Measurements from ENCODE around the gene DLGAP4. TPM values are rescaled to one million over a fixed set of nuclear protein-coding genes. Genes with fewer than 3 reads are reported as not detected.
A peak's percentile ranks its signal among the peaks of the same experiment; 100 is the strongest.

The DLGAP4 gene
- total and polyA plus RNA-seq, 2 of the 8 experiments (the other 6 are each of a cell fraction or from before 2014, with no cell fraction given), result 41.2 to 57.2 TPM

- Histone ChIP-seq H3K4me2 (ENCODE audit: insufficient read depth in 1 of 2, low read depth in 2 of 2, low read length in 2 of 2) (no peak overlapping the region), H3K4ac (replicated peaks; ENCODE audit: insufficient read length, low read depth, low read length) (no peak overlapping the region), H2BK20ac (ENCODE audit: low read length) (no peak overlapping the region), H3K79me2 (ENCODE audit: control insufficient read depth in 1 of 2, insufficient read depth in 2 of 2, low read length in 2 of 2) (peaks cover 10 to 80% of the 10 kb centered on the region in 2 experiments), H2AK5ac (ENCODE audit: low read depth, low read length) (no peak overlapping the region), H3K27me3 (replicated peaks in 1 of 4; ENCODE audit: control insufficient read depth in 3 of 4, extremely low read depth in 1 of 4, insufficient read depth in 3 of 4, low read length in 3 of 4) (no peaks in the 10 kb centered on the region), H4K8ac (ENCODE audit: extremely low read depth, insufficient read depth, low read length) (peak overlapping the region; percentile 7; the same call in 1 of the 2 replicates), H3K56ac (replicated peaks; ENCODE audit: insufficient read length, low read depth, low read length) (no peak overlapping the region), H3K18ac (ENCODE audit: extremely low read depth, low read length) (no peak overlapping the region), H3K23ac (ENCODE audit: insufficient read length) (no peak overlapping the region), H3K9ac (replicated peaks in 1 of 4; ENCODE audit: extremely low read depth in 1 of 4, low read depth in 3 of 4, low read length in 3 of 4) (no peak overlapping the region), H3K27ac (ENCODE audit: low read depth, low read length) (no peak overlapping the region), H3K79me1 (ENCODE audit: low read depth, low read length) (peaks cover 23% of the 10 kb centered on the region), H2BK15ac (ENCODE audit: low read length) (no peak overlapping the region), H3K4me1 (replicated peaks in 1 of 4; ENCODE audit: control insufficient read depth in 3 of 4, insufficient read depth in 4 of 4, low read length in 3 of 4) (peaks cover 7 to 20% (median 12%) of the 10 kb centered on the region in 4 experiments), H2BK120ac (replicated peaks; ENCODE audit: low read depth, low read length) (no peak overlapping the region), H3K4me3 (ENCODE audit: extremely low read depth in 1 of 4, insufficient read depth in 2 of 4, low read depth in 3 of 4, low read length in 4 of 4) (no peak overlapping the region), H3K36me3 (ENCODE audit: control insufficient read depth in 2 of 4, insufficient read depth in 4 of 4, low read length in 3 of 4) (no peaks in the 10 kb centered on the region), H2AFZ (ENCODE audit: low read length) (no peak overlapping the region), H2BK5ac (ENCODE audit: low read depth, low read length) (no peak overlapping the region), H3K14ac (ENCODE audit: insufficient read length) (no peak overlapping the region), H4K5ac (ENCODE audit: insufficient read length, low read depth, low read length) (no peak overlapping the region), H4K20me1 (replicated peaks in 1 of 2; ENCODE audit: control insufficient read depth in 1 of 2, insufficient read depth in 2 of 2, low read length in 2 of 2) (peaks cover 30 to 40% of the 10 kb centered on the region in 2 experiments), H4K91ac (replicated peaks; ENCODE audit: insufficient read length, low read length) (no peak overlapping the region), H3K23me2 (ENCODE audit: low read depth, low read length) (no peaks in the 10 kb centered on the region), H3K9me3 (ENCODE audit: insufficient read depth in 2 of 2, low read depth in 1 of 2, low read length in 1 of 2) (no peaks in the 10 kb centered on the region), H2BK12ac (ENCODE audit: low read depth, low read length) (no peak overlapping the region)
- ChIA-PET CTCF (ENCODE audit: partially characterized antibody) (interaction anchor here (1.7 kb wide), 1 partner anchor 20 kb away, joined by 3 read pairs; no protein-coding TSS in a partner anchor), POLR2A (ENCODE audit: partially characterized antibody) (no interaction called here)
- DNase-seq (ENCODE audit: low read depth in 1 of 2, low spot score in 2 of 2) (no peak), FAIRE-seq (no peak)
- TF ChIP-seq POU5F1 (IDR thresholded peaks at IDR 0.05; ENCODE audit: low read depth, low read length), result no peak
- no peak for TF ChIP-seq PHF8 (conservative IDR thresholded peaks at IDR 0.05; ENCODE audit: low read depth, low read length)
- WGBS, 2 experiments (ENCODE audit: extremely low coverage in 1 of 2, insufficient coverage in 1 of 2, insufficient read length in 1 of 2, insufficient replicate concordance in 2 of 2, low coverage in 1 of 2, low lambda C conversion rate in 2 of 2, missing lambda C conversion rate in 1 of 2), result 93% methylated on average over 1 of the region's 2 CpGs; no CpG with 5 or more reads in 1 of the 2 experiments
Observed at GRCh38 chr20:36469973-36470372, 163.8 kb downstream of the DLGAP4 start.

All from H1 (cell line).